CD4-positive, alpha-beta T cell treated with Interleukin-4 for 4 hours (primary cell): ENCODE results near the gene PARVB.
A peak's percentile ranks its signal among the peaks of the same experiment; 100 is the strongest.
"Not testable (repeated sequence)": the region's sequence is repeated elsewhere in the genome, so short reads cannot be mapped to it uniquely, and the experiment has no call there.

Experiments
- DNase-seq: peaks from one replicate; pipeline ENCODE4 v3.0.0-alpha.2; 2020

PARVB gene

GRCh38 chr22:43999378-43999777, 24.7 kb upstream of the PARVB start:
- DNase-seq, result no peak

DNA sequence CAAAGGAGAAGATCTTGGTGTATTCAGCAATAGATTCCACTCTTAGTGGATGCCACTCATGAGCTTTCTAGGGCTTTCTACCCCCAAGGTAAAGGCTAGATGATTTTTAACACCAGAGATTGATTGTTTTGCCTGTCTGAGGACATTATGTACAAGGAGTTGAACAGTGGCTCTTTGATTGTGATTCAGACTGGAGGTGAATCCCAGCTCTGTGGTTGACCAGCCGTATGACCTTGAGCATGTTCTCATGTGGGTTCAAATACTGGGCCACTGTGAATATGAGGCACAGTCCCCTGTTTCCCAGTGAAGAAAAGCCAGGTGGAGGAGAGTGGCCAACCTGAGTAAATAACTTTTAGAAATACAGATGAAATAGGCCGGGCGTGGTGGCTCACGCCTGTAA, 24.0 kb upstream of the PARVB start:
- DNase-seq, result no peak

GRCh38 chr22:44001521-44001920, 22.6 kb upstream of the PARVB start:
- DNase-seq, result no peak

DNA sequence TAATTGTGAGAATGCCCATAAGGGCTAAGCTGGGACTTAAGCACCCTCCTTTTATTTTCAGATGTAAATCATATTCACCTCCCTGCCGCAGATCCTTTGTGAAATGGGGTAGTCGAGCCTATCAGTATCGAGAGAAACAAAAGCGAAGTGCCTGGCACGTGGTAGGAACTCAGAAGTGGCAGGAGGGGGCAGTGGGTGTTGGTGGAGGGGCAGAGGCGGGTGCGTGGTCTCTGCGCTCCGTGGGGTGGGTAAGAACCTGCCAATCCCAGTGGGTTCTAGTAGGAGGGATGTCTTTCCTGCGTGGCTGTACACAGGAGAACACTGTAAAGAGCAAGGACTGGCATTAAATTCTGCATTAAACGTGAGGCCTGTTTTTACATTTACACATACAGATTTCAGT, 21.8 kb upstream of the PARVB start:
- no peak for DNase-seq

DNA sequence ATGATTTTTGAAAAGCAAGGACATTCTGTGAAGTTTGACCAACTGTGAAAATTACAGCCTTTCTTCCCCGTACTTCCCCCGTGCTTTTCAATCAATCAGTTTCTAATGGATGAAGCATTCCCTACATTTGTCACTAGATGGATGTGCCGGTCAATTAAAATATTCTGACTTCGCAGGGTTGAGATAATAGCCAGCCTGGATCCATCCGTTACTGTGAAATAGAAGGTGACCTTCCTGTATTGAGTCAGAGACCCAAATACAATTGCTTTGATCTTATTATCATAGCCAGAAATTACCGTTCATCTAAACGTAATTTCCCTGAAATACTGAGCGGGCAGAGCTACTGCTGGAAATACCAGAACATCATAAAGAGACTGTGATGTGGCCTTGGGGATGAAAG, 21.1 kb upstream of the PARVB start:
- DNase-seq, result no peak

- DNase-seq, result no peak
These were observed 20.5 kb upstream of the PARVB start for GRCh38 chr22:44003405-44004103.

DNA sequence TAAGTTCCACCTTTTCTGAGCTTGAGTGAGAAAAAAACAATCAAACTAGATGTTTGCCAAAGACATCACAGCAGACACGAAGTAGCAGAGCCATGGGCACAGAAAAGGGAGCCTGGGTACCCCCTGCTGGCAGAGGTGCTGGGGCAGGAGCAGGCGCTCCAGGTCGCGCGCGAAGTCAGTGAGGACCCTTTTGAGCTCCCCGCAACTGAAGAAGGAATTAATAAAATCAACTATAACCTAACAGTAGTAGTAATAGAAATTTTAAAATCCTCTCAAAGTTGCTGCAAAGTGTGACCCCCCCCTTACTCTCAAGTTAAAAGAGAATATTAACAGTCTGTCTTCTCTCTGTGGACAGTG, 20.0 kb upstream of the PARVB start:
- DNase-seq, result no peak

GRCh38 chr22:44005524-44005923, 18.6 kb upstream of the PARVB start:
- no peak for DNase-seq

- no peak for DNase-seq
These were observed 11.9 kb upstream of the PARVB start for GRCh38 chr22:44012162-44012561.

GRCh38 chr22:44012591-44012990, 11.5 kb upstream of the PARVB start:
- DNase-seq, result no peak

- no peak for DNase-seq
These were observed 9.9 kb upstream of the PARVB start for GRCh38 chr22:44014241-44014640.

DNA sequence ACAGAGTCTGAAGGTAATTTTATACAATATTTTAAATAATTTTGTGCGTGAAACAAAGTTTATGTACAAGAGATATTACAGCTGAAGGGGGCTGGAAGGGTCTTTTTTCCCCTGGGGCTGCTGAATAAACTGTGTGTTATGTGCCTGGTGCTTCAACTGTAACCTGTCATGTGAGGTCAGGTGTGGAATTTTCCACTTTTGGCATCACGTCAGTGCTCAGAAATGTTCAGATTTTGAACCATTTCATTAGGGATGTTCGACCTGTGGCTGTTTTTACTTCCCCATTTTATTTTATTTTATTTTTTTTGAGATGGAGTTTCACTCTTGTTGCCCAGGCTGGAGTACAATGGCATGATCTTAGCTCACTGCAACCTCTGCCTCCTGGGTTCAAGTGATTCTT, 7.5 kb upstream of the PARVB start:
- DNase-seq, result not testable (repeated sequence)

DNA sequence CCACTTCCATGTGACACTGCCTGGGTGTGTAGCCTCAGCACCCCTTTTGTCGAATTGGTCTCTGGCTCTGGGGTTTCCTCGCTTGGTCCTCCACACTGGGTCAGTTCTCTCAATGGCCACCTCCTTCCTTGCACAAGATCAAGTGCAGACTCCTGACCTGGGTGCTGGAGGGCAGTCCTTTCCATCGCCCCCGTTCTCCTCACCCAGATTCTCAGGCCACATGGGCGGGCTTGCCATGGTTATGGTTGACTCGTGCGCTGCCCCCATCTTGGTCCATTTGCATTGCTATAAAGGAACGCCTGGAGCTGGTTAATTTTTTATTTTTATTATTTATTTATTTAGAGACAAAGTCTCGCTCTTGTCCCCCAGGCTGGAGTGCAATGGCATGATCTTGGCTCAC, 5.5 kb upstream of the PARVB start:
- no peak for DNase-seq

DNA sequence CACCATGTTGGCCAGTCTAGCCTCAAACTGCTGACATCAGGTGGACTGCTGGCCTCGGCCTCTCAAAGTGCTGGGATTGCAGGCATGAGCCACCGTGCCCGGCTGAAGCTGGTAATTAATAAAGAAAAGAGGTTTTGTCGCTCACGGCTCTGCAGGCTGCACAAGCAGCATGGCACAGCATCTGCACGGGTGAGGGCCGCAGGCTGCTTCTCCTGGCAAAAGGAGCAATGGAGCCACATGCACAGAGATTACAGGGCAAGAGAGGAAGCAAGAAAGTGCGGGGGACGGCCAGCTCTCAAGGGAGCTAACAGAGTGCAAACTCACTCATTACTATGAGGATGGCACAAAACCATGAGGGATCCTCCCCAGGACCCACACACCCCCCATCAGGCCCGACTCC, 4.7 kb upstream of the PARVB start:
- DNase-seq, result no peak

- no peak for DNase-seq
These were observed 4.3 kb upstream of the PARVB start for GRCh38 chr22:44019846-44020245.

GRCh38 chr22:44020981-44021380, 3.1 kb upstream of the PARVB start:
- no peak for DNase-seq

DNA sequence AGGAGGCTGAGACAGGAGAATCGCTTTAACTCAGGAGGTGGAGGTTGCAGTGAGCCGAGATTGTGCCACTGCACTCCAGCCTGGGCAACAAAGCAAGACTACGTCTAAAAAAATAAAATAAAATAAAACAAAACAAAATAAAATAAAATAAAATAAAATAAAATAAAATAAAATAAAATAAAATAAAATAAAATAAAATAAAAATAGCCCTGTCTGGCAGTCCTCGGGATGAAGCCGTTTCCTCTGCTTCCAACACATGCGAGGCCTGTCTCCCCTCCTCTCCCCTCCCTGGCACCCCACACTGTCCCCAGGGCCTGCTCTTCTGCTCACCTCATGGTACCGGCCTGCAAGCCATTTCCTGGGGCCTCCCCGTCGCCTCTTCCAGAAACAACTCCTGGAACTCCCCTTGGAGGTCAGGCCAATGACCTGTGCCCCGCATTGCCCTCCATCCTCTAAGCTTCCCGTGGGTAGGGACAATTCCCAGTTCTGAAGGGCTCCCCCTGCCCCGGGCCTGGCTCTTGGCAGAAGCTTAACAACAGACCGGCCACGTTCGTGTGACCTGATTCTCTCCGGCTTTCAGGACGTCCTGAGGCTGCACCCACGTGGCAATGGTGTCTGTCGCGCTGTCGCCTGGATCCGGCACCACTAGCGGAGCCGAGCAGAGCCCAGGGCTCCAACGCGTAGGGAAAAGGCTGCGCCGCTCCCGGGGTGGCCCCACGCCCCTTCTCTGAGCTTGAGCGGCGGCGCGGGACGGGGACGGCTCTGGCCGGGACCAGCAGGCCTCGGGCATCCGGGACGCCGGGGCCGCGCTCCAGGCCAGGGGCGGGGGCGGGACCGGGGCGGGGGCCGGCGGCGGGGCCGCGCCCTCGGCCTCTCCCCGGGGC, 456 bp upstream of the PARVB start:
- peak; percentile 8 for DNase-seq

DNA sequence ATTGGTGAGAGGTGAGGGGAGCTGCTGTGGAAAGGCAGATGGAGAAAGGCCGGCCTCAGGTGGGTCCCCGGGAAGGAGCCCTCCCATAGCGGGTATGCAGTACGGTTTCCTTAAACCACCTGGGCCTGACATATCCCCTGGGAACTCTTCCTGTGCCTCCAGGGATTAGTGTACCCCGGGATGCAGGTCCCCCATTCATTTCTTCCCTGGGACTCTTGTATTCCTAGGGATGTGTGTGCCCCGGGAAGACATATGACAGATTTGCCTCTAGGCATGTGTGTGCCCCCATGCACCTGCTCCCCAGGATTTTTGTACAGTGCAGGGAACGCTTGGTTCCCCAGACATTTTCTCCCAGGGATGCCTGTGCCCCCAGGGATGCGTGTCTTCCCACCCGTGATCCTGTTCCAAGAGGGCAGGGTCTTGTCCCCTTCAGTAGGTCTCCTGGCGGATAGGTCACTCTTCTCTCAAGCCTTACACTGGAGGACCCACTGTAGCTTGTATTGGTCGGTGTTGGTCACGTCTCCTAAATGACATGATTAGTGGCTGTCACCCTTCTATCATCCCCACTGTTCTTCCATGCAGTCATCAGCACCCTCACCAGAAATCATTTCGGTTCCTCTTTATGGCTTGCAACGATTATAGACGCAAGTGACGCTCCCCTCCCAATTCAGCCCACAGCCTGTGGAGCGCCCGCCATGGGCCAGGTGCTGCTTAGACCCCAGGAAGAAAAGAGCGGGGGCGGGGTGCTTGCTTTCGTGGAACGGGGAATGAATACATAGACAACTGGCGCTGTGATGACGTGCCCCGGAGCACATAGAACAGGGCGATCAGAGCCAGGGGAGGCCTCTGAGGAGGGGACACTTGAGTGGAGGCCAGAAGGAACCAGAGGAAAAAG, 1.3 kb downstream of the PARVB start:
- peak; percentile 2 for DNase-seq

GRCh38 chr22:44026066-44026629, 2.0 kb downstream of the PARVB start:
- no peak for DNase-seq

- DNase-seq, result peak; percentile 81
These were observed 2.8 kb downstream of the PARVB start for GRCh38 chr22:44026630-44027511.

GRCh38 chr22:44028091-44028490, 4.0 kb downstream of the PARVB start:
- no peak for DNase-seq

GRCh38 chr22:44029069-44029468, 5.0 kb downstream of the PARVB start:
- no peak for DNase-seq
